Measurements from ENCODE around the gene ADGRG2.

Gene ADGRG2

GRCh38 chrX:19121898-19122640, at the start of gene ADGRG2:
TSS of gene ADGRG2 (minus strand) at chrX:19122468. CDS start at chrX:19068834, 53,634 bp downstream.
- peak; percentile 27 for DNase-seq (ENCODE audit: low spot score)

GRCh38 chrX:19168609-19169008, 46.3 kb upstream of the ADGRG2 start:
- DNase-seq (ENCODE audit: low spot score), result no peak

GRCh38 chrX:19162851-19163250, 40.6 kb upstream of the ADGRG2 start:
- DNase-seq (ENCODE audit: low spot score), result no peak

- peak; percentile 11 for DNase-seq (ENCODE audit: low spot score)
Observed at GRCh38 chrX:19156186-19156585, 33.9 kb upstream of the ADGRG2 start.

GRCh38 chrX:19152762-19153161, 30.5 kb upstream of the ADGRG2 start:
- DNase-seq (ENCODE audit: low spot score), result peak; percentile 5

GRCh38 chrX:19137067-19137466, 14.8 kb upstream of the ADGRG2 start:
- DNase-seq (ENCODE audit: low spot score), result no peak

GRCh38 chrX:19133784-19134183, 11.5 kb upstream of the ADGRG2 start:
- no peak for DNase-seq (ENCODE audit: low spot score)

- DNase-seq (ENCODE audit: low spot score), result no peak
Observed at GRCh38 chrX:19133231-19133630, 11.0 kb upstream of the ADGRG2 start.

GRCh38 chrX:19130628-19131027, 8.4 kb upstream of the ADGRG2 start:
- no peak for DNase-seq (ENCODE audit: low spot score)

GRCh38 chrX:19129694-19130093, 7.4 kb upstream of the ADGRG2 start:
- DNase-seq (ENCODE audit: low spot score), result no peak

GRCh38 chrX:19127649-19128168, 5.4 kb upstream of the ADGRG2 start:
- DNase-seq (ENCODE audit: low spot score), result no peak

GRCh38 chrX:19122641-19123009, 357 bp upstream of the ADGRG2 start:
- no peak for DNase-seq (ENCODE audit: low spot score)

- no peak for DNase-seq (ENCODE audit: low spot score)
Observed at GRCh38 chrX:19121466-19121865, 802 bp downstream of the ADGRG2 start.

GRCh38 chrX:19110642-19111041, 11.6 kb downstream of the ADGRG2 start:
- no peak for DNase-seq (ENCODE audit: low spot score)

- no peak for DNase-seq (ENCODE audit: low spot score)
Observed at GRCh38 chrX:19107035-19107434, 15.2 kb downstream of the ADGRG2 start.

- no peak for DNase-seq (ENCODE audit: low spot score)
Observed at GRCh38 chrX:19100586-19100985, 21.7 kb downstream of the ADGRG2 start.

GRCh38 chrX:19097553-19098283, 24.6 kb downstream of the ADGRG2 start:
- DNase-seq (ENCODE audit: low spot score), result no peak

- DNase-seq (ENCODE audit: low spot score), result no peak
Observed at GRCh38 chrX:19096586-19096985, 25.7 kb downstream of the ADGRG2 start.

- DNase-seq (ENCODE audit: low spot score), result no peak
Observed at GRCh38 chrX:19094654-19095053, 27.6 kb downstream of the ADGRG2 start.

- no peak for DNase-seq (ENCODE audit: low spot score)
Observed at GRCh38 chrX:19091596-19091995, 30.7 kb downstream of the ADGRG2 start.

GRCh38 chrX:19089555-19090040, 32.7 kb downstream of the ADGRG2 start:
- DNase-seq (ENCODE audit: low spot score), result no peak

- no peak for DNase-seq (ENCODE audit: low spot score)
Observed at GRCh38 chrX:19086102-19086772, 36.0 kb downstream of the ADGRG2 start.

- no peak for DNase-seq (ENCODE audit: low spot score)
Observed at GRCh38 chrX:19085666-19086065, 36.6 kb downstream of the ADGRG2 start.

Measured in SW480 (cell line).